Renal cortical epithelial cell (primary cell): ENCODE results near the gene E2F3. TPM values are rescaled to one million over a fixed set of nuclear protein-coding genes. Genes with fewer than 3 reads are reported as not detected.
A peak's percentile ranks its signal among the peaks of the same experiment; 100 is the strongest.
"Not testable (repeated sequence)": the region's sequence is repeated elsewhere in the genome, so short reads cannot be mapped to it uniquely, and the experiment has no call there.

Experiments
- DNase-seq: peaks from one replicate; pipeline ENCODE4 v3.0.0-alpha.2; 2011; ENCODE audit warnings: low read depth
- total RNA-seq: library from RNA; depleted of rRNA; stranded (reverse); fragments of >200 nt; gene quantifications from 2 replicates; pipeline ENCODE4 v1.2.3, GENCODE V29; 2014

The E2F3 gene
- total RNA-seq, 1 donor from 2014 or later: 17.3 TPM

- no peak for DNase-seq
Measured at GRCh38 chr6:20467437-20467836, 65.8 kb downstream of the E2F3 start.

GRCh38 chr6:20468209-20468608 is 66.5 kb downstream of the E2F3 start:
- DNase-seq: no peak

- no peak for DNase-seq
Measured at GRCh38 chr6:20472748-20473147, 71.1 kb downstream of the E2F3 start.

- DNase-seq: no peak
Measured at GRCh38 chr6:20473518-20473917, 71.8 kb downstream of the E2F3 start.

- peak; percentile 30 for DNase-seq
Measured at GRCh38 chr6:20474874-20475542, 73.3 kb downstream of the E2F3 start.

- no peak for DNase-seq
Measured at GRCh38 chr6:20476501-20477043, 74.9 kb downstream of the E2F3 start.

- DNase-seq: no peak
Measured at GRCh38 chr6:20477485-20477884, 75.8 kb downstream of the E2F3 start.

- no peak for DNase-seq
Measured at GRCh38 chr6:20479060-20479459, 77.4 kb downstream of the E2F3 start.

- no peak for DNase-seq
Measured at GRCh38 chr6:20479526-20479925, 77.8 kb downstream of the E2F3 start.

GRCh38 chr6:20481281-20481680 is 79.6 kb downstream of the E2F3 start:
- DNase-seq: no peak

GRCh38 chr6:20483887-20484497 is 82.3 kb downstream of the E2F3 start:
- no peak for DNase-seq

GRCh38 chr6:20486641-20487040 is 85.0 kb downstream of the E2F3 start:
- no peak for DNase-seq

- no peak for DNase-seq
Measured at GRCh38 chr6:20487669-20488375, 86.1 kb downstream of the E2F3 start.

- DNase-seq: no peak
Measured at GRCh38 chr6:20490591-20490990, 88.9 kb downstream of the E2F3 start.

GRCh38 chr6:20492099-20492498 is 90.4 kb downstream of the E2F3 start:
- no peak for DNase-seq

GRCh38 chr6:20497216-20498040 is 95.7 kb downstream of the E2F3 start:
- peak; percentile 13 for DNase-seq

GRCh38 chr6:20498041-20498385 is 96.3 kb downstream of the E2F3 start:
- DNase-seq: no peak

- DNase-seq: no peak
Measured at GRCh38 chr6:20509212-20509611, 107.5 kb downstream of the E2F3 start.

- no peak for DNase-seq
Measured at GRCh38 chr6:20511852-20512251, 110.2 kb downstream of the E2F3 start.

- DNase-seq: not testable (repeated sequence)
Measured at GRCh38 chr6:20525208-20525607, 123.5 kb downstream of the E2F3 start.

GRCh38 chr6:20529086-20529448 is 127.4 kb downstream of the E2F3 start:
- peak; percentile 50 for DNase-seq

- no peak for DNase-seq
Measured at GRCh38 chr6:20532881-20533280, 131.2 kb downstream of the E2F3 start.
